ENCODE data around the gene ENDOV.

ENDOV gene

GRCh38 chr17:80437532-80437931 lies 22.6 kb downstream of the ENDOV start:
- H3K27me3 ChIP-seq (ENCODE audit: insufficient read depth, low read depth): peaks cover 98% of the 10 kb centered on the region
- TF ChIP-seq CTCF (conservative IDR thresholded peaks at IDR 0.05; ENCODE audit: low read depth, low read length): no peak

GRCh38 chr17:80438806-80439205 lies 23.8 kb downstream of the ENDOV start:
- Histone ChIP-seq H2AFZ (ENCODE audit: low read depth) (no peak overlapping the region), H3K27me3 (ENCODE audit: insufficient read depth, low read depth) (peaks cover 98% of the 10 kb centered on the region)

More at GRCh38 chr17:80437532-80437931, 22.6 kb downstream of the ENDOV start:
- H3K4me3 ChIP-seq (IDR thresholded peaks at IDR 0.05; ENCODE audit: insufficient read depth, low read depth, low read length): no peak overlapping the region
- H2AFZ ChIP-seq (ENCODE audit: low read depth): no peak overlapping the region
- H3K4me1 ChIP-seq (ENCODE audit: low read depth, poor library complexity, severe bottlenecking): no peaks in the 10 kb centered on the region
- no peak overlapping the region for H3K4me2 ChIP-seq
- no peak overlapping the region for H3K9ac ChIP-seq
- no peaks in the 10 kb centered on the region for H4K20me1 ChIP-seq (ENCODE audit: insufficient read depth)
- no peaks in the 10 kb centered on the region for H3K79me2 ChIP-seq (ENCODE audit: insufficient read depth, low read depth)
- H3K36me3 ChIP-seq (ENCODE audit: insufficient read depth): no peaks in the 10 kb centered on the region
- H3K27ac ChIP-seq: no peak overlapping the region

GRCh38 chr17:80439499-80439898 lies 24.5 kb downstream of the ENDOV start:
- Histone ChIP-seq H3K27me3 (ENCODE audit: insufficient read depth, low read depth) (peaks cover 96% of the 10 kb centered on the region), H3K4me2 (no peak overlapping the region), H3K4me3 (IDR thresholded peaks at IDR 0.05; ENCODE audit: insufficient read depth, low read depth, low read length) (no peak overlapping the region), H3K4me1 (ENCODE audit: low read depth, poor library complexity, severe bottlenecking) (no peaks in the 10 kb centered on the region), H3K79me2 (ENCODE audit: insufficient read depth, low read depth) (no peaks in the 10 kb centered on the region), H3K27ac (no peak overlapping the region), H4K20me1 (ENCODE audit: insufficient read depth) (no peaks in the 10 kb centered on the region), H2AFZ (ENCODE audit: low read depth) (no peak overlapping the region), H3K9ac (no peak overlapping the region), H3K36me3 (ENCODE audit: insufficient read depth) (no peaks in the 10 kb centered on the region)
- TF ChIP-seq CTCF (conservative IDR thresholded peaks at IDR 0.05; ENCODE audit: low read depth, low read length): no peak

More at GRCh38 chr17:80438806-80439205, 23.8 kb downstream of the ENDOV start:
- Histone ChIP-seq H3K4me3 (IDR thresholded peaks at IDR 0.05; ENCODE audit: insufficient read depth, low read depth, low read length) (no peak overlapping the region), H3K36me3 (ENCODE audit: insufficient read depth) (no peaks in the 10 kb centered on the region), H3K27ac (no peak overlapping the region), H3K4me1 (ENCODE audit: low read depth, poor library complexity, severe bottlenecking) (no peaks in the 10 kb centered on the region), H3K79me2 (ENCODE audit: insufficient read depth, low read depth) (no peaks in the 10 kb centered on the region), H3K4me2 (no peak overlapping the region), H3K9ac (no peak overlapping the region), H4K20me1 (ENCODE audit: insufficient read depth) (no peaks in the 10 kb centered on the region)
- no peak for TF ChIP-seq CTCF (conservative IDR thresholded peaks at IDR 0.05; ENCODE audit: low read depth, low read length)

GRCh38 chr17:80441133-80441578 lies 26.2 kb downstream of the ENDOV start:
- H3K9ac ChIP-seq: no peak overlapping the region
- H3K36me3 ChIP-seq (ENCODE audit: insufficient read depth): no peaks in the 10 kb centered on the region
- H3K79me2 ChIP-seq (ENCODE audit: insufficient read depth, low read depth): no peaks in the 10 kb centered on the region
- TF ChIP-seq CTCF (conservative IDR thresholded peaks at IDR 0.05; ENCODE audit: low read depth, low read length): no peak
- H3K27ac ChIP-seq: no peak overlapping the region
- H2AFZ ChIP-seq (ENCODE audit: low read depth): no peak overlapping the region
- no peak overlapping the region for H3K4me3 ChIP-seq (IDR thresholded peaks at IDR 0.05; ENCODE audit: insufficient read depth, low read depth, low read length)
- peaks cover 96% of the 10 kb centered on the region for H3K27me3 ChIP-seq (ENCODE audit: insufficient read depth, low read depth)
- H4K20me1 ChIP-seq (ENCODE audit: insufficient read depth): no peaks in the 10 kb centered on the region
- H3K4me2 ChIP-seq: no peak overlapping the region
- H3K4me1 ChIP-seq (ENCODE audit: low read depth, poor library complexity, severe bottlenecking): no peaks in the 10 kb centered on the region
